Dermis microvascular lymphatic vessel endothelial cell (primary cell): Measurements from ENCODE around the gene EMC9. TPM values are rescaled to one million over a fixed set of nuclear protein-coding genes. Genes with fewer than 3 reads are reported as not detected.
A peak's percentile ranks its signal among the peaks of the same experiment; 100 is the strongest.
"Not testable (repeated sequence)": the region's sequence is repeated elsewhere in the genome, so short reads cannot be mapped to it uniquely, and the experiment has no call there.

Source experiments
- DNase-seq, 2 donors: peaks; one replicate each; pipeline versions ENCODE4 v3.0.0 to v3.0.0-alpha.2; 2010; ENCODE audit warnings: low read depth in 2 of 2
- total RNA-seq: library from RNA; depleted of rRNA; stranded (reverse); fragments of >200 nt; gene quantifications from 2 replicates; pipeline ENCODE4 v1.2.1, GENCODE V29; 2014

Gene EMC9
- total RNA-seq, 1 donor from 2014 or later: 23.1 TPM

- no peak for DNase-seq
These were observed 33.0 kb downstream of the EMC9 start for GRCh38 chr14:24108336-24108874.

GRCh38 chr14:24106672-24107271 lies 34.6 kb downstream of the EMC9 start:
- no peak for DNase-seq

- DNase-seq: not testable (repeated sequence)
These were observed 35.7 kb downstream of the EMC9 start for GRCh38 chr14:24105609-24106239.

- no peak for DNase-seq
These were observed 37.9 kb downstream of the EMC9 start for GRCh38 chr14:24103451-24103850.

GRCh38 chr14:24102357-24103048 lies 38.9 kb downstream of the EMC9 start:
- DNase-seq: no peak

GRCh38 chr14:24100982-24101494 lies 40.4 kb downstream of the EMC9 start:
- DNase-seq: no peak

- DNase-seq: no peak
These were observed 41.0 kb downstream of the EMC9 start for GRCh38 chr14:24100197-24100981.

- DNase-seq: no peak
These were observed 42.2 kb downstream of the EMC9 start for GRCh38 chr14:24098927-24099813.

GRCh38 chr14:24098229-24098926 lies 43.0 kb downstream of the EMC9 start:
- no peak for DNase-seq

- no peak for DNase-seq
These were observed 44.7 kb downstream of the EMC9 start for GRCh38 chr14:24096545-24097181.

GRCh38 chr14:24095271-24096068 lies 45.9 kb downstream of the EMC9 start:
- DNase-seq: no peak

GRCh38 chr14:24094841-24095270 lies 46.5 kb downstream of the EMC9 start:
- DNase-seq: peak in 1 of 2 donors; percentile 12

- peak in 1 of 2 donors; percentile 83 for DNase-seq
These were observed 47.2 kb downstream of the EMC9 start, which contains the start of gene PCK2 for GRCh38 chr14:24093901-24094840. Gene PCK2, plus strand, starts transcription at chr14:24094311. Its CDS starts 95 bp downstream, at chr14:24094406.

GRCh38 chr14:24093207-24093900 lies 48.0 kb downstream of the EMC9 start:
- DNase-seq: no peak

- DNase-seq: no peak
These were observed 48.7 kb downstream of the EMC9 start for GRCh38 chr14:24092505-24093206.

- no peak for DNase-seq
These were observed 49.3 kb downstream of the EMC9 start for GRCh38 chr14:24092110-24092504.
